Panc1 (cell line): ENCODE data around the gene LPIN3.

Experiments
- POLR2AphosphoS5 ChIP-seq: IDR thresholded peaks from 2 replicates; pipeline ENCODE4 v1.6.1; 2012; ENCODE audit warnings: mild to moderate bottlenecking, low read depth, low read length, moderate library complexity
- TF ChIP-seq, protein P1 (sequence below): fragments of 450-650 bp; IDR thresholded peaks from 2 replicates; pipeline ENCODE4 v1.5.1; 2017; ENCODE audit warnings: mild to moderate bottlenecking

DNA sequence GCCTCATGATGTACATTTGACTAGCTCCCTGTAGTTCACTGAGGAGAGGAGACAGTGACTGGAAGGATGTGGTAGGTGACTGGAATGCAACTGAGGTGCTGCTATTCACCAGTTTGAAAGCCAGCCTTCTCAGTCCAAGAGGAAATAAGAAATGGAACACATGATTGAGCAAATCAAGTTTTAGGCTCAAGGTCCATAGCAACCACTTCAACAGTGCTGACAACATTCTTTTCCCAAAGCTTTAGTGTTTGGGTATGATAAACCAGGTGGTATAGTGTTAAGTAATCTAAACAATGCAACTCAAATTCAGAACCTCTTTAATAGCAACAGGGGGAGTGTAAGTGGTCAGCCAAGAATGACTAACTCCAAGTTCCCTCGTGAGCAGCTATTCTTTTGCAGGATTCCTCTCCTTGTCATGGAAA is 32.3 kb upstream of the LPIN3 start:
- TF ChIP-seq, protein P1, sequence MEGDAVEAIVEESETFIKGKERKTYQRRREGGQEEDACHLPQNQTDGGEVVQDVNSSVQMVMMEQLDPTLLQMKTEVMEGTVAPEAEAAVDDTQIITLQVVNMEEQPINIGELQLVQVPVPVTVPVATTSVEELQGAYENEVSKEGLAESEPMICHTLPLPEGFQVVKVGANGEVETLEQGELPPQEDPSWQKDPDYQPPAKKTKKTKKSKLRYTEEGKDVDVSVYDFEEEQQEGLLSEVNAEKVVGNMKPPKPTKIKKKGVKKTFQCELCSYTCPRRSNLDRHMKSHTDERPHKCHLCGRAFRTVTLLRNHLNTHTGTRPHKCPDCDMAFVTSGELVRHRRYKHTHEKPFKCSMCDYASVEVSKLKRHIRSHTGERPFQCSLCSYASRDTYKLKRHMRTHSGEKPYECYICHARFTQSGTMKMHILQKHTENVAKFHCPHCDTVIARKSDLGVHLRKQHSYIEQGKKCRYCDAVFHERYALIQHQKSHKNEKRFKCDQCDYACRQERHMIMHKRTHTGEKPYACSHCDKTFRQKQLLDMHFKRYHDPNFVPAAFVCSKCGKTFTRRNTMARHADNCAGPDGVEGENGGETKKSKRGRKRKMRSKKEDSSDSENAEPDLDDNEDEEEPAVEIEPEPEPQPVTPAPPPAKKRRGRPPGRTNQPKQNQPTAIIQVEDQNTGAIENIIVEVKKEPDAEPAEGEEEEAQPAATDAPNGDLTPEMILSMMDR: no peak
- no peak for TF ChIP-seq POLR2AphosphoS5
